ENCODE measurements around the gene CST1. TPM values are rescaled to one million over a fixed set of nuclear protein-coding genes. Genes with fewer than 3 reads are reported as not detected.
A peak's percentile ranks its signal among the peaks of the same experiment; 100 is the strongest.

CST1 gene
- total RNA-seq, 5 donors from 2014 or later (not counting 1 experiment from before 2014, with no cell fraction given): not detected

- no peaks in the 10 kb centered on the region for H3K9me3 Mint-ChIP-seq
- POLR2A ChIA-PET: no interaction called here
- ATAC-seq (replicated peaks in 1 of 4): no peak
- Histone ChIP-seq H3K9me3 (no peaks in the 10 kb centered on the region), H3K4me1 (ENCODE audit: control insufficient read depth in 1 of 2, extremely low read depth in 1 of 2, insufficient read depth in 2 of 2, low read length in 2 of 2) (no peaks in the 10 kb centered on the region), H3K27ac (ENCODE audit: low read length) (no peak overlapping the region), H3K4me3 (ENCODE audit: control insufficient read depth in 1 of 2, extremely low read depth in 1 of 2, low read length in 1 of 2) (no peak overlapping the region), H3K36me3 (ENCODE audit: control insufficient read depth in 2 of 2, extremely low read depth in 1 of 2, insufficient read depth in 1 of 2, low read length in 1 of 2) (no peaks in the 10 kb centered on the region), H3K27me3 (replicated peaks in 1 of 2; ENCODE audit: control insufficient read depth in 2 of 2, extremely low read depth in 1 of 2, insufficient read depth in 2 of 2, low read length in 1 of 2) (peaks cover 0 to 4% of the 10 kb centered on the region in 2 experiments)
- no peak overlapping the region for H3K4me3 Mint-ChIP-seq
- no peak for DNase-seq
- no peaks in the 10 kb centered on the region for H3K4me1 Mint-ChIP-seq
- H3K36me3 Mint-ChIP-seq: no peaks in the 10 kb centered on the region
- H3K27me3 Mint-ChIP-seq: peaks cover 6 to 12% of the 10 kb centered on the region in 2 donors
- CTCF ChIA-PET: no interaction called here
- no CpG with 5 or more reads among the region's 4 CpGs for WGBS (ENCODE audit: insufficient coverage)
- H3K27ac Mint-ChIP-seq: no peak overlapping the region
These were observed 48.7 kb downstream of the CST1 start for GRCh38 chr20:23702021-23702420.

GRCh38 chr20:23700931-23701330 is 49.8 kb downstream of the CST1 start:
- H3K9me3 ChIP-seq: no peaks in the 10 kb centered on the region
- Mint-ChIP-seq H3K4me3 (no peak overlapping the region), H3K9me3 (no peaks in the 10 kb centered on the region), H3K27me3 (peaks cover 4 to 12% of the 10 kb centered on the region in 2 donors), H3K4me1 (no peaks in the 10 kb centered on the region), H3K27ac (no peak overlapping the region), H3K36me3 (no peaks in the 10 kb centered on the region)
- ATAC-seq (replicated peaks in 1 of 4): no peak
- no peak for DNase-seq
- WGBS (ENCODE audit: insufficient coverage): 65% methylated on average over 2 of the region's 3 CpGs
- H3K27me3 ChIP-seq (replicated peaks in 1 of 2; ENCODE audit: control insufficient read depth in 2 of 2, extremely low read depth in 1 of 2, insufficient read depth in 2 of 2, low read length in 1 of 2): peaks cover 0 to 4% of the 10 kb centered on the region in 2 experiments
- H3K36me3 ChIP-seq (ENCODE audit: control insufficient read depth in 2 of 2, extremely low read depth in 1 of 2, insufficient read depth in 1 of 2, low read length in 1 of 2): no peaks in the 10 kb centered on the region
- no peaks in the 10 kb centered on the region for H3K4me1 ChIP-seq (ENCODE audit: control insufficient read depth in 1 of 2, extremely low read depth in 1 of 2, insufficient read depth in 2 of 2, low read length in 2 of 2)
- H3K27ac ChIP-seq (ENCODE audit: low read length): no peak overlapping the region
- CTCF ChIA-PET: no interaction called here
- POLR2A ChIA-PET: no interaction called here
- no peak overlapping the region for H3K4me3 ChIP-seq (ENCODE audit: control insufficient read depth in 1 of 2, extremely low read depth in 1 of 2, low read length in 1 of 2)

- peak in 1 of 4 experiments; percentile 27 for ATAC-seq (replicated peaks in 1 of 4)
- no peak overlapping the region for H3K27ac ChIP-seq (ENCODE audit: low read length)
- Mint-ChIP-seq H3K27ac (no peak overlapping the region), H3K9me3 (no peaks in the 10 kb centered on the region), H3K4me3 (no peak overlapping the region), H3K27me3 (peaks cover 8 to 17% of the 10 kb centered on the region in 2 donors), H3K4me1 (no peaks in the 10 kb centered on the region), H3K36me3 (no peaks in the 10 kb centered on the region)
- H3K4me3 ChIP-seq (ENCODE audit: control insufficient read depth in 1 of 2, extremely low read depth in 1 of 2, low read length in 1 of 2): no peak overlapping the region
- WGBS (ENCODE audit: insufficient coverage): no CpG with 5 or more reads among the region's 1 CpG
- peaks cover 0 to 4% of the 10 kb centered on the region in 2 experiments for H3K27me3 ChIP-seq (replicated peaks in 1 of 2; ENCODE audit: control insufficient read depth in 2 of 2, extremely low read depth in 1 of 2, insufficient read depth in 2 of 2, low read length in 1 of 2)
- H3K9me3 ChIP-seq: no peaks in the 10 kb centered on the region
- ChIA-PET POLR2A (no interaction called here), CTCF (no interaction called here)
- H3K4me1 ChIP-seq (ENCODE audit: control insufficient read depth in 1 of 2, extremely low read depth in 1 of 2, insufficient read depth in 2 of 2, low read length in 2 of 2): no peaks in the 10 kb centered on the region
- no peaks in the 10 kb centered on the region for H3K36me3 ChIP-seq (ENCODE audit: control insufficient read depth in 2 of 2, extremely low read depth in 1 of 2, insufficient read depth in 1 of 2, low read length in 1 of 2)
- DNase-seq: no peak
These were observed 52.8 kb downstream of the CST1 start for GRCh38 chr20:23697947-23698346.

Other genes starting within 250 kb of the CST1 start
- gene CST9L, start 182.5 kb downstream of the CST1 start, total RNA-seq: not detected
- gene CST9, start 145.0 kb downstream of the CST1 start, total RNA-seq: not detected
- gene CST3, start 113.0 kb downstream of the CST1 start, total RNA-seq: 1 to 10 TPM; 5.1 to 9.0 (median 5.3) TPM
- gene CST4, start 61.9 kb downstream of the CST1 start, total RNA-seq: not detected
- not detected for gene CST2, start 75.8 kb upstream of the CST1 start, total RNA-seq
- not detected for gene CST5, start 128.8 kb upstream of the CST1 start, total RNA-seq
- gene GGTLC1, start 237.8 kb upstream of the CST1 start, total RNA-seq: not detected

Measured in T-cell (primary cell).